ENCODE measurements around the gene GJB3. TPM values are rescaled to one million over a fixed set of nuclear protein-coding genes. Genes with fewer than 3 reads are reported as not detected.

GJB3 gene
- total and polyA plus RNA-seq, 4 donors = 0.15 to 0.33 (median 0.17) TPM; not detected in 1

- WGBS = 82% methylated on average over 3 of the region's 3 CpGs
- no peak for TF ChIP-seq RAD21 (IDR thresholded peaks at IDR 0.05)
- TF ChIP-seq HNF4A (conservative IDR thresholded peaks at IDR 0.05) = no peak
- TF ChIP-seq TAF1 (conservative IDR thresholded peaks at IDR 0.05) = no peak
- no peak for TF ChIP-seq GABPA (IDR thresholded peaks at IDR 0.05 in 1 of 2, conservative IDR thresholded peaks at IDR 0.05 in 1 of 2)
- TF ChIP-seq FOXA2 (IDR thresholded peaks at IDR 0.05) = no peak
- no peak for TF ChIP-seq FOXA1 (IDR thresholded peaks at IDR 0.05)
- TF ChIP-seq RXRA (IDR thresholded peaks at IDR 0.05) = no peak
- no peak for TF ChIP-seq JUND (IDR thresholded peaks at IDR 0.05)
- TF ChIP-seq SP1 (IDR thresholded peaks at IDR 0.05) = no peak
- TF ChIP-seq REST (IDR thresholded peaks at IDR 0.05) = no peak
- no peak for TF ChIP-seq CTCF (IDR thresholded peaks at IDR 0.05; ENCODE audit: low read depth, low read length, missing input control)
- TF ChIP-seq EGR1 (IDR thresholded peaks at IDR 0.05; ENCODE audit: low read depth in 2 of 2) = no peak
- TF ChIP-seq NR2F2 (IDR thresholded peaks at IDR 0.05) = no peak
- no peak for TF ChIP-seq HNF4G (IDR thresholded peaks at IDR 0.05)
- no peak for TF ChIP-seq YY1 (IDR thresholded peaks at IDR 0.05)
- no peak for TF ChIP-seq MAX (IDR thresholded peaks at IDR 0.05)
- TF ChIP-seq ZBTB33 (IDR thresholded peaks at IDR 0.05) = no peak
- TF ChIP-seq ATF3 (IDR thresholded peaks at IDR 0.05) = no peak
- H3K9ac ChIP-seq (ENCODE audit: low read depth in 1 of 2, low read length in 2 of 2) = no peak overlapping the region
- no peak overlapping the region for H3K4me3 ChIP-seq (ENCODE audit: low read depth in 1 of 3, low read length in 3 of 3)
- no peak overlapping the region for H3K27ac ChIP-seq (ENCODE audit: low read depth in 1 of 2, low read length in 2 of 2)
- no peaks in the 10 kb centered on the region for H3K36me3 ChIP-seq (ENCODE audit: control insufficient read depth in 4 of 4, insufficient read depth in 3 of 4, low read depth in 1 of 4, low read length in 3 of 4)
- no peaks in the 10 kb centered on the region for H3K4me1 ChIP-seq (ENCODE audit: control insufficient read depth in 4 of 4, insufficient read depth in 4 of 4, low read length in 3 of 4)
- no peaks in the 10 kb centered on the region for H3K27me3 ChIP-seq (ENCODE audit: control insufficient read depth in 4 of 4, insufficient read depth in 4 of 4, low read length in 3 of 4)
- H3K9me3 ChIP-seq (ENCODE audit: control insufficient read depth in 4 of 4, low read length in 3 of 4) = peaks cover 0 to 2% (median 0%) of the 10 kb centered on the region in 4 donors
- no peak for DNase-seq (ENCODE audit: low spot score)
Measured at GRCh38 chr1:34806396-34806795, 25.4 kb downstream of the GJB3 start.

All from liver (tissue), 9 donors.